Activated effector memory CD4-positive, alpha-beta T cell treated with anti-CD3 and anti-CD28 coated beads, Interleukin-2, amount 50 U/mL, for 16 hours (primary cell): ENCODE measurements around the gene PTPRN2.
"Not testable (repeated sequence)": the region's sequence is repeated elsewhere in the genome, so short reads cannot be mapped to it uniquely, and the experiment has no call there.

ENCODE experiments used
- DNase-seq: peaks from one replicate; pipeline ENCODE4 v3.0.0-alpha.2; 2020

Gene PTPRN2

DNA sequence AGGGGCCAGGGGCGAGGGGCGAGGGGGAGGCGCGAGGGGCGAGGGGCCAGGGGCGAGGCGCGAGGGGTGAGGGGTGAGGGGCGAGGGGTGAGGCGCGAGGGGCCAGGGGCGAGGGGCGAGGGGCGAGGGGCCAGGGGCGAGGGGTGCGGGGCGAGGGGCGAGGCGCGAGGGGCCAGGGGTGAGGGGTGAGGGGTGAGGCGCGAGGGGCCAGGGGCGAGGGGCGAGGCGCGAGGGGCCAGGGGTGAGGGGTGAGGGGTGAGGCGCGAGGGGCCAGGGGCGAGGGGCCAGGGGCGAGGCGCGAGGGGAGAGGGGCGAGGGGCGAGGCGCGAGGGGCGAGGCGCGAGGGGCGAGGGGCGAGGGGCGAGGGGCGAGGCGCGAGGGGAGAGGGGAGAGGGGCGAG lies 192.3 kb downstream of the PTPRN2 start:
- DNase-seq = no peak

GRCh38 chr7:158394936-158395335 lies 192.7 kb downstream of the PTPRN2 start:
- peak; percentile 78 for DNase-seq

GRCh38 chr7:158393926-158394625 lies 193.5 kb downstream of the PTPRN2 start:
- DNase-seq = no peak

DNA sequence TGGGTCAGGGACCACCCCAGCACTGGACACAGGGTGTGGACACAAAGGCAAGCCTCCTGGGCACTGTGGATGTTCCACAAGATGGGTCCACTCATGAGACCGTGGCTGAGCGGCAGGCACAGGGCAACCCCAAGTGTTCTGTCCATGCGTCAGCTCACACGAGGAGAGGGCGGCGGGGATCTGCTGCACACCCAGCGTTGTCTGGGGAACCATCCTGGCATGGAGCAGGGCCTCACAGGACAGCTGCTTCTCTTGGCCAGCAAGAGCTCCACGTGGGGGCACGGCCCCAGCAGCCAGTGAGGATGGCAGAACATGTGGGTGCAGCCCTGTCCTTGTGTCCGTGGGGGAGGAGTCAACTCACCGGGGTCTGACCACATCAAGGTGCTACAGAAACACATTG lies 195.4 kb downstream of the PTPRN2 start:
- DNase-seq = no peak

DNA sequence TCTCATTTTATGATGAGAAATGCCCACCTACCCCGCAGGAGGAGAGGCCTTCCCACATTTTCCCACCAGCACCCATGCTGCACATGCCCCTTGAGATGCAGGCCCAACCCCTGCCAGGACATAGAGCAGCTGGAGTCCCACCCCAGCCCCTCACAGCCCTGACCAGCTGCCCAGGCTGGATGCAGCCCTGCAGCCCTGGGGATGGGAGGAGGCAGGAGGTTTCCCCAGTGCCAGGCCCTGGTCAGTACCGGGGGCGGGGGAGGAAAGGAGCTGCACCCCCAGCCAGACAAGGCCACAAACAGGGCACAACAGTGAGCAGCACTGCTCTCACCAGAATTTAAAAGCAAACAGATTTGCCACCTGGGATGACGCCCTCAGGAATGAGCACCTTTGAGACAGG lies 196.1 kb downstream of the PTPRN2 start:
- DNase-seq = no peak

DNA sequence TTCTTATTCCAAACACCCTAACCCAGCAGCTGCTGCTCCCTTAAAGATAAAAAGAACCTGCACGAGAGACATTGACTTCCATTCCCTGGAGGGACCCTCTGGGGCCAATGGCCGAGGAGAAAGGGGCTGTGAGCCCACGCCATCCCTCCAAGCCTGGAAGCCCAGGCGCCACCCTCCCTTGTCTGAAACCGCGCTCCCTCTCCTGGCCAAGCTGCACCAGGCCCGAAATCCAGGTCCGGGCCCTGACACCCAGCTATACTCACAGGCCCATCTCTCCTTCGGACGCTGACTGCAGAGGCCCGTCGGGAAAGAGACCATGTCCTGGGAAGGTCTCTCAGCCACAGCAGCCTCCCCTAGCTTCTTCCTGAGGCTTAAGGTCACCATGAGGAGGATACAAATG lies 196.5 kb downstream of the PTPRN2 start:
- no peak for DNase-seq

GRCh38 chr7:158390460-158390859 lies 197.2 kb downstream of the PTPRN2 start:
- no peak for DNase-seq

DNA sequence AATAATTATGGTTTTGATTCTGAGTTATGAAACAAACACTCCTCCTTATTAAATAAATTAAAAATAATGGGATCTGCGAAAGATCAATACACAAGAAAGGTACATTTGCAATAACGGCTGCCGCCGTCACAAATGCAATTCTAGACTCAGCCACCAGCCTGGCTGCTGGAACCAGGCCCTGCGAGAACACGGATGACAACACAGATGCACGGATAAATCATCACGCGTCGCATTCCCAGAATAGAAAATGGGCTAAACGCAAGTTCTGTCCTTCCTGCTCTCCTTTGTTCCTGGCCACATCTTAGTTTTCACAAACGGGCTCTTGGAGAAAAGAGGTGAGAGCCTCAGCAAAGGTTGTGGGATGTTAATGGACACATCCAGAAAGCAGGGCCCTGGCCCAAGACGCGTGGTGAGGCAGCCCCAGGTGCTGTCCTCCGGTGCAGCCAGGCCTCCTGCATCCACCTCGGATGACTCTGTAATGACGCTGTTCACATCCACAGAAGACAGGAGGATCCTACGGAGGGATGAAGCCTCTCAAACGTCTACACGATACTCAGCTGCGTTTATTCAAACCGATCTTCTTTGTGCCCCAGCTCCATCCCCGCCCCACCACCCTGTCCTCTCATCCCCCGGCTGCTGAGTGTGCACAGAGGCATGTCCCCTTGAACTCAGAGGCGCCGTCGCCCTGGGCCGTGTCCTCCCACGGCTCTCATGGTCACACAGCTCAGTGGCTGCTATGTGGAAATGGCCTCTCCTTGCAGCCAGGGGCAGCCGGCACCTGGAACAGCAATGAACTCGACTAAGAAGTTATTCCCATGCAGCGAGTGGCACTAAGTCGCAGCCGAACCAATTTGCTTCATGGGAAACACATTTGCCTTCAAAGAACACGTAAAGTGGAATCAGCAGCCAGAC lies 197.9 kb downstream of the PTPRN2 start:
- no peak for DNase-seq

DNA sequence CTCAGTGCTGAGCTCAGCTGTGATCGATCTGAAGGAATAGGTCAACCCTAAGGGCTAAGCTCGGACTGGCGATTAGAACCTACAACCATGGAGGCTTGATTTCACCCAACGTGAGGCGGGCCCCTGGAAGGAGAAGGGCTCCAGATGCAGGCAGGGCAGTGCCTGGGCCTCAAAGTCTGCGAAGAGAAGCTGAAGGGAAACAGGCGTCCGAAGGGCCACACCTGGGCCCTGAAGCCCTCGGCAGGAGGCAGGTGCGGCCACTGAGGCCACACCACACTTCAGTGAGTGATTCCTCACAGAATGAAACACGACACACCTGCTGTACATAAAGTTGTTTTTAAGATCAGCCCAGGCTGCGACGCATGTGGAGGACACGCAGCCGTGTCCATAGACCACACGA lies 198.7 kb downstream of the PTPRN2 start:
- no peak for DNase-seq

GRCh38 chr7:158388072-158388471 lies 199.6 kb downstream of the PTPRN2 start:
- no peak for DNase-seq

GRCh38 chr7:158387546-158387891 lies 200.1 kb downstream of the PTPRN2 start:
- DNase-seq = no peak

DNA sequence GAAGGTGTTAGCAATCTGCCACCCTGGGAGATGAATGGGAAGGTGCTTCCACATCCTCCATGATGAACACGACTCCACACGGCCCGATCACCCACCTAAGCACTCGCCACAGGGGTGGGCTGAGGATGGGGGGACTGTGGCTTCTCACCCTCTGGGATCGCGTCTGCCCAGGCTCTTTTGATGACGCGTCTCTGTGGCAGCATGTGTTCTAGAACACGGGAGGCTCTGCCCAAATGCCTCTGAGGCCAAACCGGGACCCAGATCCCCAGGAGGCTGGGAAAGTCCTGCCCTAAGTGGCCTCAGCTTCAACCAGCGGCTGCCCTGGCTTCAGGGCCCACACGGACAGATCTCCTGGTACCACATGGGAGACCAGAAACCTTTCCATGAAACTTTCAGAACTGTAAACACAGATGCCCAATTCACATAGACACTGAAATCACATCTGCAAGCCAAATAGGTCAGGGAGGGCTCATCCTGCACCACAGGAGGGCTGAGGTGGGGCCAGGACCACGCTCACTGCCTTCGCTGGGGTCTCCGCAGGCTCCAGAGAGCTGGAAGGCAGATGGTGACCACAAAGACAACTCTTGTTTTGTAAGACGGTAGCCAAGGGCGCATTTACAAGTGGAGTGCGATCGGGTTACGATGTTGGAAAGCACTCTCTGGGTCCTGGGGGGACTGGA lies 200.6 kb downstream of the PTPRN2 start:
- no peak for DNase-seq

- no peak for DNase-seq
Measured at GRCh38 chr7:158386355-158386618, 201.3 kb downstream of the PTPRN2 start.

GRCh38 chr7:158385496-158386354 lies 201.9 kb downstream of the PTPRN2 start:
- DNase-seq = not testable (repeated sequence)

DNA sequence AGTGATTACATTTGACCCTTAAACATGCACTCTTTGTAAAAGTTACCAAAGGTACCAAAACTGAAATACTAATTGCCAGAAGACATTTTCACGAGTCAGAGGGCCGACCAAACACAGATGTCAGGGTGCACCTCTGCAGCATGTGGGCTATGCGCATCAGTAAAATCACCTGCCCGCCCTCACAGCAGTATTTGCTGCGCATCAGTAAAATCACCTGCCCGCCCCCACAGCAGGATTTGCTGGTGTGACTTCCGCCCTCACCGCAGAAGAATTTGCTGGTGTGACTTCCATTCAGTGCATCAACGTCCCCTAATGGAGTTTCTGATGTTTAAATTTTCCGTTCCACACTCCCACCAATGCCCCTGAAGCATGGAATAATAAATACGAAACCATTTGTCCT lies 202.9 kb downstream of the PTPRN2 start:
- DNase-seq = peak; percentile 27

- no peak for DNase-seq
Measured at GRCh38 chr7:158383665-158384064, 204.0 kb downstream of the PTPRN2 start.

- DNase-seq = no peak
Measured at GRCh38 chr7:158382363-158383254, 205.0 kb downstream of the PTPRN2 start.

DNA sequence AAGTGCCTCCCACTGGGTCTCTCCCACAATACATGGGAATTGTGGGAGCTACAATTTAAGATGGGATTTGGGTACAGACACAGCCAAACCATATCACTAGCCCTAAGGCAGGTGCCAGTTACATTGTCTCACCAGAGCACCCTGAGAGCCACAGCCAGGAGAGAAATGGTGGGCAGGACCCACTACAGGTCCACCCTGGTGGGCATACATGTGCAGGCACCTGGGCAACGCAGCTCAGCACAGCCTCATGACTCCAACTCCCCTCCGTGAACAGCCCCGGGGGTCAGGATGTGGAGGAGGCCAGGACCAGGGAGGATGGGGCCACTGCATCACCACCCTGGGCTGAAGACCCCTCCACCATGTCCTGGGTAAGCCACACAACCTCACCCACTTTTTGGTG lies 205.7 kb downstream of the PTPRN2 start:
- DNase-seq = no peak

DNA sequence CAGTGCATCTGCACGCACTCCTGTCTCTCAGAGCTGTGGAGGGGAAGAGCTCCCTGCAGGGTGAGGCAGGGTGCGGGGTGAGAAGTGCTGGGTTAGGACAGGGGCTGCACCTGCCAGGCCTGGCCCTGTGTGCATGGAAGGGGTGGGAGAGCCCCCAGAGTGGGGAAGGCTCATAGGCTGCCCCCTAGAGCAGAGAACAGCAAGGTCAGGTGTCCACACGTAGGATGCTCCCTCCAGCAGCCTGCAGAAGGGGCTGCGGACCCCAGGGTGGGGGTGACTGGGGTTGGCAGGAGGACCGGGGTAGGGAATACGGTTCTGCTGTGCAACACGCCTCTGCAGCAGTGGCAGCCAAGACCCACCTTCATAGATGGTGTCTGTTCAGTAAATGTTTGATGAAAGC lies 208.6 kb downstream of the PTPRN2 start:
- peak; percentile 49 for DNase-seq

GRCh38 chr7:158377800-158378623 lies 209.6 kb downstream of the PTPRN2 start:
- DNase-seq = peak; percentile 57

- DNase-seq = peak; percentile 70
Measured at GRCh38 chr7:158376839-158377186, 210.8 kb downstream of the PTPRN2 start.
